HepG2 (cell line): ENCODE results near the gene KLHL40. TPM values are rescaled to one million over a fixed set of nuclear protein-coding genes. Genes with fewer than 3 reads are reported as not detected.

Experiments used
- ATAC-seq: fragments of 200-7000 bp; cut with Tn5 transposase; 3 replicates; pipeline ENCODE4 v1.9.1; 2020; ENCODE audit warnings: mild to moderate bottlenecking, moderate library complexity
- BruUV-seq: library from RNA; stranded (reverse); fragments of 400-500 nt; replicated peaks from 2 replicates; lab custom pipeline; 2021; lab: Mats Ljungman, UMichigan
- CTCF ChIA-PET: fragments of 300-600 bp; formaldehyde crosslinking; extraction: SDS; loops from one replicate; lab custom pipeline; 2021; ENCODE audit warnings: low total read pairs, inconsistent platforms, low intra/inter-chr PET ratio; lab: Yijun Ruan, JAX
- POLR2A ChIA-PET: fragments of 350-600 bp; sonication (Branson Sonifier 250); formaldehyde crosslinking; loops from one replicate; lab custom pipeline; 2020; ENCODE audit warnings: antibody characterized with exemption, inconsistent platforms; lab: Yijun Ruan, JAX
- DNase-seq: peaks from one replicate; pipeline ENCODE4 v3.0.0-alpha.2; 2015; ENCODE audit warnings: low spot score
- FAIRE-seq: peaks from 3 replicates; lab custom pipeline; 2011; peaks lifted over from hg19 to GRCh38; lab: Jason Lieb, UNC
- H2AFZ ChIP-seq: one replicate; pipeline ENCODE4 v1.6.1; 2011; ENCODE audit warnings: low read length, inconsistent platforms
- H3K27ac ChIP-seq: fragments of 300-600 bp; 3 replicates; pipeline ENCODE4 v1.8.0; 2011; ENCODE audit warnings: mixed run types, mild to moderate bottlenecking, mixed read lengths, low read length, inconsistent platforms; ENCODE audit not compliant: insufficient read depth; ENCODE audit errors: extremely low read length
- H3K27me3 ChIP-seq, 2 experiments: fragments of 200-600 bp in 1 of 2; 2 replicates in 1 of 2; 3 replicates in 1 of 2; pipeline versions ENCODE4 v1.6.0 to v1.8.0; 2011; ENCODE audit warnings: low read length in 2 of 2, mild to moderate bottlenecking in 2 of 2, moderate library complexity in 2 of 2, inconsistent platforms in 1 of 2; ENCODE audit not compliant: insufficient read depth in 2 of 2, control insufficient read depth in 1 of 2
- H3K36me3 ChIP-seq, 2 experiments: fragments of 200-600 bp in 1 of 2; replicated peaks in 1 of 2; 2 replicates in 1 of 2; 3 replicates in 1 of 2; pipeline versions ENCODE4 v1.5.1 to v1.8.0; 2011; ENCODE audit warnings: low read length in 2 of 2, inconsistent platforms in 1 of 2; ENCODE audit not compliant: insufficient read depth in 2 of 2, control insufficient read depth in 1 of 2
- H3K4me1 ChIP-seq: 2 replicates; pipeline ENCODE4 v1.5.1; 2012; ENCODE audit warnings: low read length, inconsistent platforms; ENCODE audit not compliant: insufficient read depth
- H3K4me2 ChIP-seq: 2 replicates; pipeline ENCODE4 v1.6.0; 2011; ENCODE audit warnings: low read depth, low read length, inconsistent platforms
- H3K4me3 ChIP-seq, 3 experiments: fragments of 200-600 bp in 1 of 3; sonication (generic), shearing (Covaris generic) in 1 of 3; replicated peaks in 1 of 3; 2 replicates each; pipeline ENCODE4 v1.5.1; 2011 to 2016; ENCODE audit warnings: low read length in 3 of 3, inconsistent platforms in 2 of 3, low read depth in 2 of 3, mild to moderate bottlenecking in 2 of 3, control low read depth in 1 of 3, mixed read lengths in 1 of 3; ENCODE audit not compliant: insufficient read depth in 1 of 3
- H3K79me2 ChIP-seq: one replicate; pipeline ENCODE4 v1.6.1; 2011; ENCODE audit warnings: low read length, inconsistent platforms; ENCODE audit not compliant: insufficient read depth
- H3K9ac ChIP-seq: 2 replicates; pipeline ENCODE4 v1.6.0; 2011; ENCODE audit warnings: mild to moderate bottlenecking, low read depth, low read length, inconsistent platforms; ENCODE audit not compliant: insufficient read depth
- H3K9me3 ChIP-seq: 2 replicates; pipeline ENCODE4 v1.5.1; 2012; ENCODE audit warnings: mild to moderate bottlenecking, low read length
- H4K20me1 ChIP-seq: 2 replicates; pipeline ENCODE4 v1.6.0; 2011; ENCODE audit warnings: inconsistent platforms, mild to moderate bottlenecking, low read length, moderate library complexity; ENCODE audit not compliant: insufficient read depth
- BRCA1 ChIP-seq: sonication (generic); formaldehyde crosslinking; IDR thresholded peaks from 2 replicates; pipeline ENCODE4 v1.4.0; 2020; ENCODE audit warnings: missing genetic modification reagents
- FOXO4 ChIP-seq: sonication (generic); formaldehyde crosslinking; conservative IDR thresholded peaks from 2 replicates; pipeline ENCODE4 v1.8.1; 2023; ENCODE audit warnings: missing genetic modification reagents
- GABPA ChIP-seq, 2 experiments: IDR thresholded peaks; 2 replicates each; pipeline ENCODE4 v1.6.1; 2011 to 2016; ENCODE audit warnings: low read depth in 2 of 2, low read length in 1 of 2, missing biosample characterization in 1 of 2, missing genetic modification characterization in 1 of 2
- IKZF4 ChIP-seq: sonication (generic); formaldehyde crosslinking; IDR thresholded peaks from 2 replicates; pipeline ENCODE4 v1.5.1; 2020; ENCODE audit warnings: borderline replicate concordance, mild to moderate bottlenecking, low read depth, missing genetic modification reagents; ENCODE audit errors: not compliant biosample characterization
- KAT7 ChIP-seq: IDR thresholded peaks from 2 replicates; pipeline ENCODE4 v1.6.1; 2018; ENCODE audit warnings: borderline replicate concordance, missing compliant biosample characterization
- MIXL1 ChIP-seq: IDR thresholded peaks from 2 replicates; pipeline ENCODE4 v1.6.1; 2016
- PREB ChIP-seq: sonication (generic); formaldehyde crosslinking; IDR thresholded peaks from 2 replicates; pipeline ENCODE4 v1.4.0; 2020; ENCODE audit warnings: missing genetic modification reagents
- RELA ChIP-seq: sonication (generic); formaldehyde crosslinking; IDR thresholded peaks from 2 replicates; pipeline ENCODE4 v1.4.0; 2020; ENCODE audit warnings: missing genetic modification reagents
- SP1 ChIP-seq, 2 experiments: fragments of 450-650 bp in 1 of 2; sonication (generic) in 1 of 2; formaldehyde crosslinking in 1 of 2; IDR thresholded peaks; 2 replicates each; pipeline versions ENCODE4 v1.4.0 to v1.6.1; 2016 to 2020; ENCODE audit warnings: missing genetic modification reagents in 1 of 2
- ZBTB1 ChIP-seq: sonication (generic); formaldehyde crosslinking; IDR thresholded peaks from 2 replicates; pipeline ENCODE4 v1.4.0; 2020; ENCODE audit warnings: missing genetic modification reagents, borderline replicate concordance
- ZIK1 ChIP-seq: sonication (generic); formaldehyde crosslinking; IDR thresholded peaks from 2 replicates; pipeline ENCODE4 v1.5.0; 2020; ENCODE audit warnings: mild to moderate bottlenecking, low read depth, missing genetic modification reagents, borderline replicate concordance
- ZNF138 ChIP-seq: sonication (generic); formaldehyde crosslinking; IDR thresholded peaks from 2 replicates; pipeline ENCODE4 v1.5.0; 2020; ENCODE audit warnings: mild to moderate bottlenecking, low read depth, missing genetic modification reagents
- ZNF17 ChIP-seq: sonication (generic); formaldehyde crosslinking; IDR thresholded peaks from 2 replicates; pipeline ENCODE4 v1.5.0; 2020; ENCODE audit warnings: mild to moderate bottlenecking, missing genetic modification reagents
- ZNF207 ChIP-seq: fragments of 450-650 bp; IDR thresholded peaks from 2 replicates; pipeline ENCODE4 v1.6.1; 2016; ENCODE audit warnings: antibody characterized with exemption, borderline replicate concordance
- ZNF225 ChIP-seq: sonication (generic); formaldehyde crosslinking; IDR thresholded peaks from 2 replicates; pipeline ENCODE4 v1.4.0; 2020; ENCODE audit warnings: mild to moderate bottlenecking, missing genetic modification reagents
- ZNF3 ChIP-seq: IDR thresholded peaks from 2 replicates; pipeline ENCODE4 v1.7.0; 2017; ENCODE audit warnings: inconsistent platforms
- ZNF549 ChIP-seq: sonication (generic); formaldehyde crosslinking; IDR thresholded peaks from 2 replicates; pipeline ENCODE4 v1.5.0; 2020; ENCODE audit warnings: missing genetic modification reagents
- WGBS: methylation state at CpG from one replicate; pipeline ENCODE4 v1.1.6; 2017; ENCODE audit warnings: low lambda C conversion rate; 5-methylcytosine and 5-hydroxymethylcytosine counted together
- in situ Hi-C: cut with HindIII; loops from 2 replicates; pipeline ENCODE4 v1.10.0; 2017; ENCODE audit warnings: low pct_unique_long_range_greater_than_20kb; ENCODE audit not compliant: extremely low pct_ligation_motif_present
- intact Hi-C: fragments of 100-400 bp; cut with micrococcal nuclease; formaldehyde crosslinking; loops from one replicate; pipeline ENCODE4 v1.10.0; 2022; ENCODE audit not compliant: unreplicated experiment
- polyA plus RNA-seq, 8 experiments: library from polyadenylated mRNA; depleted of rRNA in 3 of 8; stranded (reverse) in 7 of 8; unstranded in 1 of 8; fragments of >200 nt; fragmentation: Illumina TruSeq in 4 of 8; extraction: Trizol in 4 of 8; gene quantifications; 2 replicates each; pipeline versions ENCODE4 v1.2.1 to v1.2.3, GENCODE V29; 2011 to 2016; ENCODE audit warnings: low read depth in 4 of 8, missing spikeins in 1 of 8, mixed read lengths in 1 of 8; ENCODE audit not compliant: insufficient read depth in 1 of 8
- total RNA-seq, 5 experiments: library from RNA; depleted of rRNA; stranded (reverse); fragments of >200 nt; fragmentation: Illumina TruSeq; extraction: Trizol; gene quantifications; 2 replicates each; pipeline ENCODE4 v1.2.3, GENCODE V29; 2016; ENCODE audit warnings: low read depth in 1 of 5

Gene KLHL40
- total and polyA plus RNA-seq, 2 of the 13 experiments (the other 11 are each of a cell fraction or from before 2014, with no cell fraction given), result not detected

DNA sequence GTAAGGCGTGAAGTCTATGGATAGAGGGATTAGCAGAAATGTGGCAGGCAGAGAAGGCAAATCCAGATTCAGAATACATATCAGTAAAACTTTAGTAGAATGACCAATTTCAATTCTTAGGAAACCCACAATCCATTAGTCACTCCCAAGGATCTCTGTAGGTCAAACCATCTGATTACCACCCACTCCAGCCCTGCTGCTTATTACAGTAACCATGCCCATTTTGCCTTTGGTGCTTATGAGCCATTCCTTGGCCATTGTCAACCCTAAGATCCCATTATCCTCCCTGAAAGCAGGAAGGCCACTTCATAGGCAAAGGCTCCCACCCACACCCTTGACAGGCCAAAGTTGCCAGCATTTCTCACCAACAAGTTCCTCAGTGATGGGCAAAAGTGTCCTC, 5.1 kb upstream of the KLHL40 start:
- no peak overlapping the region for H3K27ac ChIP-seq
- POLR2A ChIA-PET, result no interaction called here
- intact Hi-C loops, result no loop called here
- no TSS peak for BruUV-seq
- no peaks in the 10 kb centered on the region for H4K20me1 ChIP-seq
- no peaks in the 10 kb centered on the region for H3K36me3 ChIP-seq
- no peak for TF ChIP-seq RELA
- no peak for TF ChIP-seq ZNF207
- no peak for TF ChIP-seq ZNF549 (CRISPR knock-in tag)
- TF ChIP-seq ZBTB1 (CRISPR knock-in tag), result no peak
- no peak for TF ChIP-seq GABPA (IDR thresholded peaks at IDR 0.05; ENCODE audit: low read depth, low read length)
- no peak for TF ChIP-seq GABPA (CRISPR knock-in tag; IDR thresholded peaks at IDR 0.05; ENCODE audit: low read depth)
- TF ChIP-seq PREB (CRISPR knock-in tag), result no peak
- TF ChIP-seq ZIK1 (CRISPR knock-in tag), result no peak
- TF ChIP-seq SP1 (IDR thresholded peaks at IDR 0.05), result no peak
- TF ChIP-seq SP1 (CRISPR knock-in tag; IDR thresholded peaks at IDR 0.05), result no peak
- no peak for TF ChIP-seq FOXO4
- TF ChIP-seq ZNF225 (CRISPR knock-in tag), result no peak
- TF ChIP-seq IKZF4 (CRISPR knock-in tag), result no peak
- no peak for TF ChIP-seq MIXL1 (CRISPR knock-in tag)
- no peak for TF ChIP-seq ZNF138
- no peak for TF ChIP-seq ZNF17 (CRISPR knock-in tag)
- no peak for TF ChIP-seq ZNF3
- no peak for TF ChIP-seq BRCA1 (CRISPR knock-in tag)
- no peak for TF ChIP-seq KAT7 (CRISPR knock-in tag)
- H3K27me3 ChIP-seq, result peaks cover 1 to 29% of the 10 kb centered on the region in 2 experiments; a peak in 4 of 5 replicates
- H3K4me3 ChIP-seq, result no peak overlapping the region
- FAIRE-seq (no peak), DNase-seq (no peak), ATAC-seq (no peak)
- H3K9me3 ChIP-seq, result no peaks in the 10 kb centered on the region
- peaks cover 5% of the 10 kb centered on the region; the same call in 1 of the 2 replicates for H3K4me1 ChIP-seq
- CTCF ChIA-PET, result no interaction called here
- in situ Hi-C loops, result no loop called here
- H3K4me2 ChIP-seq, result no peak overlapping the region
- WGBS, result 20% methylated on average over 1 of the region's 1 CpG
- no peak overlapping the region for H2AFZ ChIP-seq
- no peaks in the 10 kb centered on the region for H3K79me2 ChIP-seq
- no peak overlapping the region for H3K9ac ChIP-seq
